HG03066 (cell line): ENCODE results near the gene PPP1R9A.

Experiments
- ATAC-seq: cut with Tn5 transposase; IDR thresholded peaks from one replicate; pipeline ENCODE4 v1.9.1; 2021; ENCODE audit warnings: low read depth; ENCODE audit not compliant: unreplicated experiment

Gene PPP1R9A

DNA sequence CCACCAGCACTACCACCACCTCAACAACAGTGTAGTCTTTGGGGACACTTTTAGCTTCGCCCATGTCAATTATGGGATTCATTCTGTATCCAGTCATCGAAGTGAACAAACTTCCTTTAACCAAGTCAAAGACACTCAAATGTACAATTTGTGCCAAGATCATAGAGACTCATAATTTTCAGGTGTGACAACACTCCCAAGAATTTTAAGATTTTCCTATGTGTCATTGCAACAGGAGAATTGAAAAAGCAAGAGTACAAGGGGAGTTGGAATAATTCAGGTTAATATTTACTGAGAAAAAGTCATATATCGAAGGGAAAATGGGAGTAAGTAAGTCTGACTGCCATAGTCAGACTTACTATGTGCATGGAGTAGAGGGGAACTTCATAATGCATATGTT is 390.7 kb downstream of the PPP1R9A start:
- no peak for ATAC-seq

DNA sequence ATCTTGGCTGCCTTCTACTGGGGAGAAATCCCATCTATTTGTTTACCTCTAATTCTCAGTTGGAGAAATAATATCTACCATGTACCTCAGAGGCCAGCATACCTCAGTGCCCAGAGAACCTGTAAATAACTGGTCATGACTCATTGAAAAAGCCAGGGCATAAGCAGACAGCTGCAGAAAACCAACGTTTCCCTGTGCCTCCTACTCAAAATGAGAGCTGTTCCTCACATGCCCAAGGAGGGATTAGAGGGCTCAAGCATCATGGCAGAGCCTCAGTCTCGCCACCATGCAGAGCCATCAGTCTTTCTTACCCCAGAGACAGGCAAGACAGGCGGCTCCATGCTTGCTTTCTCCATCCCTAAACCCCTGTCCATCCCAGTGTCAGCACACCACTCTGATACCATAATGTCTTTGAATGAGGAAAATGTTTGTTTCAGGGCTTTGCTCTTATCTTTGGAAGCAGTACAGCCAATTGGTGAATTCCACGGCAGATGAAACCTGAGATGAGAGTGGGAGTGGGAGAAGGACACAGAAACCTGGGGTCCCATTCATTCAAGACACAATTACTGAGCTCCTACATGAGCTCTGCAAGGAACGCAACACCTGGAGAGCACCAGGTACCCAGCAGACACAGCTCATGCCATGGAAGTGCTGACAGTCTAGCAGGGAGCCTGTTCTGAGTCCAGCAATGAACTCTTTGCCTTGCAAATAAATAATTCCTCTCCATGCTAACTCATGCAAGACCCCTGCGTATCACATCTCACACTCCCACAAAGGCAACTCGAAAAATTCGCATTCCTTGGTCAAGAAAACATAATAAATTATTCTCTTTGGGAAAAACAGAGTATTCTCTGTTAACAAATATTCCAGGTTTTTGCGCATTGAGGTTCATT is 395.9 kb downstream of the PPP1R9A start:
- no peak for ATAC-seq

DNA sequence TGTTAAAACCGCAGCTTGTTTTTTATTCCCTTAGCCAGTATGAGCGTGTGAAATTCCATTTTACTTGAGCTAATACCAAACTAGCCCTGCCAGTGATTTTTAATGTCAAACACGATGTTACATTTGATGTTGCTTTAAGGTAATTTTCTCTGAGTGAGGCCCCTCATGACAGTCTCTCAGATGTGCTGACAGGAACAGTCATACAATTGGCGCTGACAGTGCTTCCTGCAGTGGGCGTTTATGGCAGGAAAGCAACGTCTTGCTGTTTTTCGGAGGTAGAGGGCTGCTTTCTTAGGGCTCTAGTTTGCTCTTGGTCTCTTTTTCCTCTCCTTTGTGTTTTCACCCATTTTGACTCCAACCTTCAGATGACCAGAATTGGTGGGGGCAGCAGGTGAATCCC is 397.6 kb downstream of the PPP1R9A start:
- no peak for ATAC-seq

DNA sequence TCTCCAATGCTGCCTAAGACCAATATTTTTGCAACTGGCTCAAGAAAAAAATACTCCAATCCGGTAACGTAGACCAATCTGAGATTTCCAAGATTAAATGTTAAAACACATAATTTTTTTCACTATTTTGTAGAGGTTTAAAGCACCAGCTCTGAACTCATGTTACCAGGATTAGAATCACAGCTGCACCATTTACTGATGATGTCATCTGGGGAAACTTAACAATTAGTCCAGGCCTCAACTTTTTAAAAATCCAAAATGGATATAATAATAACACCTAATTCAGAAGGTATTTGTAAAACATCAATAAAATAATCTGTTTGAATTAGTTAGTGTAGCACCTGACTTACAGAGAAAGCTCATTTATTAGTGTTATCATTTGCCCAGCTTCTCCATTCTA is 402.6 kb downstream of the PPP1R9A start:
- ATAC-seq, result no peak

DNA sequence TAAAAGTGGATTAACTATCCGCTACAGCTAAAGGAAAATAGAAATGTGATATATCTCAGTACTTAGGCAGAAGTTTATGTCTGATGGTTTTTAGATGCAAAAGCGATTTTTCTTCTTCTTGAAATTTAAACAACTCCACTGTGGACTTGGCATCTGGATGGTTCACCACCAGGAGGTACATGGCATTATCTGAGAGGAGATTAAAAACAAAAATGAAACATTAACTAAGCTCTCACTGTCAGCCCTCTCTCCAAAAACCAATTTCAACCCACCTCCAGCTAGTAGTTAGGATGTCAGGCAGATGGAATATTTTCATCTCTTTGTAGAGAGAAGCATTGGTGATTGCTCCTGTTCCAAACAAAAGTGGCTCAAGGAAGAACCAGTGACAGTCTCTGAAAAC is 404.0 kb downstream of the PPP1R9A start:
- no peak for ATAC-seq

DNA sequence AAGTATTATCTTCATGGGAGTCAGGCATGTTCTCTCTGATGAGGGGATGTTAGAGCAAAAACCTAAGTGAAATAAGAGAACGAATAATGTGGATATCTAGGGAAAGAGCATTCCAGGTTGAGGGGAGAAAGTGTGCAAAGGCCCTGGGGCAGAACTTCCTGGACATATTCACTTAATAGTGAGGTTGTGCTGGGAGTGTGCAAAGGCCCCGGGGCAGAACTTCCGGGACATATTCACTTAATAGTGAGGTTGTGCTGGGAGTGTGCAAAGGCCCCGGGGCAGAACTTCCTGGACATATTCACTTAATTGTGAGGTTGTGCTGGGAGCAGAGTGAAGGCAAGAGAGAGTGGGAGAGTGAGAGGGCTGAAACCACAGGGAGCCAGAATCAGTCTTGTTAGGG is 405.2 kb downstream of the PPP1R9A start:
- ATAC-seq, result no peak

DNA sequence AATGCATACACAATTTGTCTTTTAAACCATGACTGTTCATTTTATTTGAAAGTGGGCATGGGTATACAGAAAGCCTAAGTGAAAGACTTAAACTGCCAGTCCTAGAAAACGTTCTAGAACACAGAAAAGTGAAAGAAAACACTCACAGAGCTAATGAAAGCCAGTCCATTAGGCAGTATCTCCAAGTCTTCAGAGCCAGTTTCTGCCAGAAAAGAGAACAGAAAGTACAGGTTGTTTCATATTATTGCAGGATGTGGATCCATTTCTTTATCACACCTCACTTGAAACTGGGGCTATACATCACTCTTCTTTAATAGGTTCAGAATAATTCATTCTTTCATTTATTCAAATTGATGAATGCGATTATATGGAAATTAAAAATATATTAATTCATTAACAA is 409.2 kb downstream of the PPP1R9A start:
- ATAC-seq, result peak; percentile 72

DNA sequence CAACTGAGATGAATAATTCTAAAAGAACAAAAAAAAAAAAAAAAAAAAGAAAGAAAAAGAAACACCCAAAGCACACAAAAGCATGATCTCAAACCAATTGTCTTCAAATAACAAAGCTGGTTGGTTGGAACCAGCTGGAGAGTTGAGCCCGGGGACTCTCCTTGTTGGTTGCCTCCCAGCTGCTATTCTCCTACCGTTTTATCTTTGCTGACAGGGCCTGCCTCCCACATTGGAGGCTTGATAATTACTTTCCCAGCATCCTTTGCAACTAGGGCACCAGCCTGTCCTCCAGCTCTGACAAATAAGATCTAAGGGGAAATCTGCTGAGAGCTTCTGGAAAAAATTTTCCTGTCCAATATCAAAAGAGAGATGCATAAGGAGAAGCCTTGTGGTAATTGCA is 410.2 kb downstream of the PPP1R9A start:
- no peak for ATAC-seq

DNA sequence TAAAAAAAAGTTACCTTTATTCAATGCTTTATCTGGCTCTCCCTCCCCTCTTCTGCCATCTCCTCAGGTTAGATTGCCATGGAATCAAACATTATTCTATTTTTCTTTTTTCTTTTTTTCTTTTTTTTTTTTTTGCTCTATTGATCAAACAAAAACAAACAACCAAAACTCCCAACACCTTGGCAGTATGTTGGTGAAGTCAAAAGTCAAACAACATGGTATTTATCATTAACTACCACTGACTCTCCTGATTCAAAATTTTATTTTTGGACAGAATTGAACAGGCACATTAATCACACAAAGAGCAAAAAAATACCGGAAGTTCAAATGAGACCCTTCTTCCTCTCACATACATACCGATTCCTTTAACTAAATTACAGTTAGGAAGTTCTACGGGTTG is 410.6 kb downstream of the PPP1R9A start:
- no peak for ATAC-seq

DNA sequence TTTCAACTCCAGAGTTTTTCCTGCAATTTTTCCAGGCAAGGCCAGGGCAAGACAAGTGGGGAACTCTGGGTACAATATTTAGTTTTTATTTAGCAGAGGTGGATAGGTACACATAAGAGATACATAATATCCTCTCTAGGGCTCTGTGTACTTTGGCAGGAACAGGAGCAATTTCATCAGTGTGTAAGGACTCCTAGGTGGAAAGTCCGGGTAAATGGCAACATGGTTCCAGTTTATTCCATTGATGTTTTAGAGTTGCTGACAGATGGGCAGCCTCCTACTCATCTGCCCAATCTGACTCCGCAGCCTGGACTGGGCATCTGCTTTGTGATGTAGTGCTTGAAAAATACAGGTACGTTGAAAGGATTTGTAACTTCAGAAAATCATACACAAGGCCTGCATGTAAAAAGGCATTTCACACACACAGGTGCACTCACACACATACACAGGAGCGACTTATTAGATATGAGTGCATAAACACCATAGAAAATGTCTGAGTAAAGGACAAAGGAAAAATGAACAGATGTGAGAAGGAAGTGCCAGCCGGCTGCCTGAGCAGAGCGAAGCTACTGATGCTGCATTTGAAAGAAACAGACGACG is 411.2 kb downstream of the PPP1R9A start:
- no peak for ATAC-seq

DNA sequence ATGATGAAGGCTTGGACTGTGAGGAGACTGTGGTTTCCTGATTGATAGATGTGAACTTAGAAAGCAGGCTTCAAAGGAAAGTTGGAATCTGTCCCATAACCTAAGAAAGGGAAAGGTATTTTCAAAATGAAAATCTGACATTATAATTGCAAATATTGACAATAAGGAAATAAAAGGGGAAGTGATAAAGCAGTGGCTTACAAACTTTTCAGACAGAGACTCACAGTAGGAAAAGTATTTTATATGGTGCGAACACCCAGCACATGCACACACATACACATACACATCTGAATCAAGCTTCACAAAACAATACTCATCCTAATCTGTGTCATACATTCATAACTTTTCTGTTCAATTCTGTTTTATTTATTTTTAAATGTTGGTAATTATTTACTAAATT is 412.2 kb downstream of the PPP1R9A start:
- no peak for ATAC-seq

DNA sequence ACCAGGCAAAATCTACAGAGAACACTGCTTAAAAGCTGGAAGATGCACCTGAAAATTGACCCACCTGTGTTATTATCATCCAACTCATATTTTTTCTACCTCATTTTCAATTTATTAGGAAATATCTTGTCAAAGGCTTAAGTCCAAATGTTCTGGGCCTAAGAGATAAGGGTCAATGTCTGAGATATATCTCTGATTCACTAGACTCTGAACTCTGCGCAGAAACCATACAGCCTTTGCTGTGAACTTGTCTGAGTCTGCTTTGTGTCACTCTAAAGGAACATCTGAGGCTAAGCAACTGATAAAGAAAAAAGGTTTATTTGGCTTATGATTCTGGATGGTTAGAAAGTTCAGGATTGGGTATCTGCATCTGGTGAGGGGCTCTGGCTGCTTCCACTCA is 413.3 kb downstream of the PPP1R9A start:
- ATAC-seq, result no peak

DNA sequence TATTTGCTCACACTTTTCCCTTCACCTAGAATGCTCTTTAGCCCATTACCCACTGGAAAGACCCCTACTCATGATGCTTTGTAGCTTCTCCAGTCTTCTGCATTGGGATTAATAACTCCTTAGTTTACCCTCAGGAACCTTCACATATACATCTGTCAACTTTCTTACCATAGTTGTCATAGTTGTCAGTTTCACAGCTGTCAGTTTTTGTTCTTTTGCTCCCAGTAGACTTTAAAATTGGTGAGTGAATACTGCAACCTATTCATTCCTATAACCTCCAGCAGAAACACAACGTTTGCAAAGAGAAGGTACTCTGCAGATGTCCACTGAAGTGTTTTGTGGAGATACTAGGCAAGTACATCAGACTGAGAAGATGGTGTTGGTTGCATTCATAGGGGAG is 414.3 kb downstream of the PPP1R9A start:
- ATAC-seq, result no peak

DNA sequence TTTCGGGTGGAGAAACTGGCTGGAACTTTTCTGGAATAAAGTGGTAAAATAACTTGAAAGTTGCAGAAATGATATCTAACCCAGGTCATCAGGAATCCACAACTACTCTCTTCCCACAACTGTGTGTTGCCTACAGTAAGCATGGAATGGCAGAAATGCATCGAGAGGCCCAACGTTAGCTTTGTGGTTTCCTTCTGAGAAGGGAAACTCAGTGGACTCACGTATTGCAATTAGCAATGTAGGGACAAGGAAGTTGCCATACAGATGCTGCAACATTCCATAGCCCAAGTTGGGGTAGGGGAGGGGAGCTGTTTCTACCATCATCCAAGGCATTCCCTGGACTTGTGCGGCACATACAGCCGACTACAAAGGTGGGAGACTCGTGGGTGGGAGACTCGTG is 415.0 kb downstream of the PPP1R9A start:
- no peak for ATAC-seq

DNA sequence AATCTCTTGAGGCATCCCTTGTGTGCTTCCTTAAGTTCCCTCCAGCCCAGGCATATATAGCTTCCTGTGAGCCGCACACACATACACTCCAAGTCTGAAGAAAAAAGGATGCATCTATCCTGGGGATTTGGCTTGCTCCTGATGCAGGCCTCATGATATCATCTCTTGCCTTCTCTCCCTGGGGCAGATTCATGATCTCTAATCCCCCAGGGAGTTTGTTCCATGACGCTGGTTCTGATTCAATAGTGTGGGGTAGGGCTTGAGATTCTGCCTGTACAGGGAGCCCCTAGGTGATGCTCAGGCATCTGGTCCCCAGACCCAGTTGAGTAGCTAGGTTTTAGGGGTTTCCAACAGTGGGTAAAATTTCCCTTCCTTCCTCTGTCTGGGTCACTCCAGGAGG is 415.5 kb downstream of the PPP1R9A start:
- ATAC-seq, result no peak

DNA sequence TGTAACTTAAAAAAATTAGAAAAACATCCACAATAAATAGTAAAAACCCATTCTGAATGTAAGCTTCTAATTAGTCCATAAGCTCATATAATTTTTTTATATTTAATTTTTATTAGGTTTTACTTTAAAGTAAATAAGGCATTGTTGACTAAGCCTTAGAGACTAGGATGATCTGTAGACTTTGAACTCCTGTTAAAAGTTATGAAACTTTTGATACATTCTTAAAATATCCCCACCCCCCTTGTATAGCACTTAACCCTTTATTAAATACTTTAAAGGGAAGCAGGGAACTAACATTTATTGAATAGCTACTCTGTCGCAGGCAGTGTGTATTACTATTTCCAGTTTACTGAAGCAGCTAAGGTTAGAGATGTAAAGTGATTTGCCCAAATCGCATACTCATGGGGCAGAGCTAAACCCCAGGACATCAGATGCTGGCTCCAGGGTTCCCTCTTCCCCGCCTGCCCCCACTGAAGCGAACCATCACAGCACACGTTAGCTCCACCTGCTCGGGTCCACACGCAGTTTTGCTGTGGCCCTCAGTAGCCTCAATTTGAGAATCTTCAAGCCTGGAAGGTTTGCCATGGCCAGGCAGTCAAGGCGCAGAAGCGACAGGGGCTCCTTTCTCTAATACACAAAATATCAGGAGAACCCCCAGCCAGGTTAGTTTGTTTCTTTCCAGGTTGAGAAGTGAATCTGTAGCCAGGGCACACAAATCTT is 416.2 kb downstream of the PPP1R9A start:
- ATAC-seq, result no peak

DNA sequence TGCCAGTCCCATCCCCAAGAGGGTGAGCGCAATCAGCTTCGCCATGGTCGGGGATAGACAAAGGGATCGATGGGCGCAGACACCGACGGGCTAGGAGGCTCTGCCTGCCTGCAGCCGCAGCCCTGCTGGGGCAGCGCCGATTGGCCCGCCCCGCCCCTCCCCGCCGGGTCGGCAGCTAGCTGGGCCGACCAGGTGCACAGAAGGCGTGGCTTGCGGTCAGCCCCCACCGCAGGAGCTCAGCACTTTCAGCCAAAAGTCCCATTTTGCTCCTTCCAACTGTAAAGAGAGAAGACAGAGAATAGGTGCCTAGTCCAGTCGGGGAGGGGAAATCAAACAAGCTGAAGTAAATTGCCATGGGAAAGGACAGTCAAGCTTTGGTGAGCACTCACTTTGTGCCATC is 417.0 kb downstream of the PPP1R9A start, which contains the start of gene PON1:
Gene PON1 (minus strand): TSS at position 102 of the 400 bp plus-strand sequence. CDS start 57 bp downstream, at position 45.
- ATAC-seq, result peak; percentile 58

DNA sequence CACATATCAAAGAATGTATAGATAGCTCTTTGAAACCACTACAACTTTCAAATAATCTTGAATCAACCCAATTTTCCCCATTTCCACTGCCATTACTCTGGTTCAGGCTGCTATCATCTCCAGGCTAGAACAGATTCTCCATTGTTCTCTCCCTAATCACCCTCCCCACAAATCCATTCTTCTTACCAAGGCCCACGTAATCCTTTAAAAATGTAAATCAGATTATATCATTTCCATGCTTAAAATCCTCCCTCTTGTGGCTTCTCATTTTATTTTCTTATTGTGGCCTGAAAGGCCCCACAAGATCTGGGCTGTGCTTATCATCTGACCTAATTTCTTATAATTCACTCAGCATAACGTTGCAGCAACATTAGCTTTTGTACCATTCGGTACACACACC is 420.0 kb downstream of the PPP1R9A start:
- no peak for ATAC-seq

DNA sequence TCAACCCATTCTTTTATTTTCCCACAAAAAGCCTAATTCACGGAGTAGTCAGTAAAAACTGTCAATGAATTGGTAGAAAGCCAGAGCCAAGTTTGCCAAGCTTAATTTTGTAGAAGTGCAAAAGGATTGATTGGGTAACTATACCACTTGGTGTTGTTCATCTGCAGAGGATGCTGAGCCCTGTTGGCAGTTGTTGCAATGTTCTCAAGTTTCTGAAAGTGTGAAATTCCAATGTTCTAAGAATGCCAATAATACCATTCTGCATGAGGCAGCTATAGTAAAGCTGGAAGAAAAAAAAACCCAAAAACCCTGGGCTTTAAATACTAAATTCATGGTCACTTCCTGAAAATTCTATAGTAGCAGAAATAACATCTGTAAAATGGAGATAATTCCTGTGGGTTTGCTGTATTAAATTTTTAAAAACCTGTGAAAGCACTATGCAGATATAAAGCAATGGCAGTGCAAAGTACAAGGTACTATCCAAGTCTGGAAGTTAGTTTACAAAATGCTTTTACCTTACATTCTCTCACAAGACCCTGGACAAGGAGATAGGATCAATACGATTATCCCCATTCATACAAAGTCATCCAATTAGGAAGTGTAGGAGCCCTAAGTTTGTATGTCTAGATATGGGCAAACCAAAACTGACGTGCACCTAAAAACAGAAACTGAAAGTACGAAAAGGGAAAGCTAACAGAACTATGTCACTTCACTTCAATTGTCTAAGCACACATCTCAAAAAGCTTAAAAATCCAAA is 423.0 kb downstream of the PPP1R9A start:
- ATAC-seq, result peak; percentile 98

DNA sequence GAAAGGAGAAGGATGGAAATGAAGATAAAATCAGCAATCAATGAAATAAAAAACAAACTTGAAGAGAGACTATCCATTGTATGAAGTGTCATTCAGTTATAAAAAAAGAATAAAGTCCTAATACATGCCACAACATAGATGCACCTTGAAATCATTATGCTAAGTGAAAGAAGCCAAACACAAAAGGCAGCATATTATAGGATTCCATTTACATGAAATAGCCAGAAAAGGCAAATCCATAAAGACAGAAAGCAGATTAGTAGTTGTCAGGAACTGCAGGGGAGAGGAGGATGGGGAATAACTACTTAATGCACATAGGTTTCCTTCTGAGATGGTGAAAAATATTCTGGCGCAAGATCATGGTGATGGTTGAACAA is 423.6 kb downstream of the PPP1R9A start:
- ATAC-seq, result peak; percentile 19

DNA sequence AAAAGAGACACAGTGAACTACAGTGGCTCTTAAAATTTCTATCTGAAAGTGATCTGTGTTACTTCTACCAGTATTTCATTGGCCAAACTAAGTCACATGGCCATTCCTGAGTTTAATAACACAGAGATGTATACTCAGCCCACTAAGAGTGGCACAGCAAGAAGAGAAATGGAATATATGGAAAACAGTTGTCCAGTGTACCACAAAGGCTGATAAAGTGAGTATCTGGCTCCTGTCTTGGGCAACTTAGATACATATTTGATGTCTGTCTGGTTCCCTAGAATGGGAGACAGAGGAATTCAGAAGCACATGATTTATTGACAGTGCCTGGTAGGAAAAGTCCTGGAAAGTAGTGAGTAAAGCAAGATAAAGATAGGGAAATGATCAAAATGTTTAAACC is 427.1 kb downstream of the PPP1R9A start:
- ATAC-seq, result no peak
